Colonic mucosa (tissue), 4 donors: ENCODE measurements around the gene ASTN2. TPM values are rescaled to one million over a fixed set of nuclear protein-coding genes. Genes with fewer than 3 reads are reported as not detected.

ENCODE experiments used
- DNase-seq: peaks from one replicate; pipeline ENCODE4 v3.0.0-alpha.2; 2020
- H3K27ac ChIP-seq: fragments of 200-600 bp; one replicate; pipeline ENCODE4 v1.8.0; 2021
- H3K27me3 ChIP-seq: fragments of 200-600 bp; one replicate; pipeline ENCODE4 v1.8.0; 2021
- H3K36me3 ChIP-seq: fragments of 200-600 bp; one replicate; pipeline ENCODE4 v1.8.0; 2021
- H3K4me1 ChIP-seq: fragments of 200-600 bp; one replicate; pipeline ENCODE4 v1.8.0; 2021; ENCODE audit warnings: mild to moderate bottlenecking
- H3K4me3 ChIP-seq: fragments of 200-600 bp; one replicate; pipeline ENCODE4 v1.8.0; 2021
- H3K9ac ChIP-seq, 2 donors: one replicate each; pipeline ENCODE4 v1.7.0; 2013; ENCODE audit warnings: control low read depth in 2 of 2, low read depth in 2 of 2, low read length in 2 of 2
- H3K9me3 ChIP-seq: fragments of 200-600 bp; one replicate; pipeline ENCODE4 v1.8.0; 2021
- CTCF ChIP-seq: fragments of 200-600 bp; IDR thresholded peaks from one replicate; pipeline ENCODE4 v1.8.0; 2022; ENCODE audit warnings: antibody characterized with exemption, mild to moderate bottlenecking
- intact Hi-C: fragments of 100-400 bp; cut with DNase I; formaldehyde crosslinking; loops from one replicate; pipeline ENCODE4 v1.14.1; 2022
- total RNA-seq, 2 donors: library from RNA; stranded (reverse); fragmentation: NEBNext Ultra II Directional in 1 of 2; extraction: Animal tissue kit (Norgen Biotek cat#: 25700) in 1 of 2; gene quantifications; one replicate each; pipeline ENCODE4 v1.2.1, GENCODE V29; 2021
- donor health status: healthy.
- donor health status: DM: no; HTN: no; CAD: no.
- donor health status: DM: no; HTN: no; CAD: no.

The ASTN2 gene
- total RNA-seq, 2 donors from 2014 or later = 2.5 to 6.1 TPM

GRCh38 chr9:117164512-117164911 is 250.3 kb downstream of the ASTN2 start:
- no peak overlapping the region for H3K9ac ChIP-seq
- intact Hi-C loops = no loop called here
- no peaks in the 10 kb centered on the region for H3K4me1 ChIP-seq
- DNase-seq = no peak
- no peak overlapping the region for H3K27ac ChIP-seq
- no peak for TF ChIP-seq CTCF
- no peaks in the 10 kb centered on the region for H3K9me3 ChIP-seq
- no peaks in the 10 kb centered on the region for H3K27me3 ChIP-seq
- H3K4me3 ChIP-seq = no peak overlapping the region
- H3K36me3 ChIP-seq = no peaks in the 10 kb centered on the region

GRCh38 chr9:117160254-117160653 is 254.6 kb downstream of the ASTN2 start:
- Histone ChIP-seq H3K4me1 (no peaks in the 10 kb centered on the region), H3K9ac (no peak overlapping the region), H3K36me3 (no peaks in the 10 kb centered on the region), H3K27me3 (no peaks in the 10 kb centered on the region), H3K9me3 (no peaks in the 10 kb centered on the region), H3K4me3 (no peak overlapping the region), H3K27ac (no peak overlapping the region)
- intact Hi-C loops = no loop called here
- TF ChIP-seq CTCF = no peak
- DNase-seq = no peak

GRCh38 chr9:117156771-117157535 is 257.9 kb downstream of the ASTN2 start:
- no peak for TF ChIP-seq CTCF
- no peaks in the 10 kb centered on the region for H3K27me3 ChIP-seq

GRCh38 chr9:117156144-117156688 is 258.6 kb downstream of the ASTN2 start:
- H3K4me1 ChIP-seq = no peaks in the 10 kb centered on the region
- intact Hi-C loops = no loop called here
- no peaks in the 10 kb centered on the region for H3K36me3 ChIP-seq
- DNase-seq = no peak
- no peak for TF ChIP-seq CTCF
- no peak overlapping the region for H3K9ac ChIP-seq
- H3K9me3 ChIP-seq = no peaks in the 10 kb centered on the region
- no peaks in the 10 kb centered on the region for H3K27me3 ChIP-seq
- no peak overlapping the region for H3K27ac ChIP-seq
- H3K4me3 ChIP-seq = no peak overlapping the region

More at GRCh38 chr9:117156771-117157535, 257.9 kb downstream of the ASTN2 start:
- intact Hi-C loops = no loop called here
- Histone ChIP-seq H3K4me1 (no peaks in the 10 kb centered on the region), H3K27ac (no peak overlapping the region), H3K36me3 (no peaks in the 10 kb centered on the region), H3K9ac (no peak overlapping the region), H3K9me3 (no peaks in the 10 kb centered on the region), H3K4me3 (no peak overlapping the region)
- DNase-seq = no peak

GRCh38 chr9:117153021-117153420 is 261.8 kb downstream of the ASTN2 start:
- no peak for DNase-seq
- H3K27ac ChIP-seq = no peak overlapping the region
- H3K9ac ChIP-seq = no peak overlapping the region
- TF ChIP-seq CTCF = no peak
- intact Hi-C loops = no loop called here
- no peaks in the 10 kb centered on the region for H3K36me3 ChIP-seq
- H3K4me3 ChIP-seq = no peak overlapping the region
- H3K9me3 ChIP-seq = no peaks in the 10 kb centered on the region
- no peaks in the 10 kb centered on the region for H3K27me3 ChIP-seq
- H3K4me1 ChIP-seq = no peaks in the 10 kb centered on the region
